HepG2 (cell line): ENCODE results near the gene KCNJ4. TPM values are rescaled to one million over a fixed set of nuclear protein-coding genes. Genes with fewer than 3 reads are reported as not detected.

Experiments
- ARID4A ChIP-seq: sonication (generic); formaldehyde crosslinking; IDR thresholded peaks from 2 replicates; pipeline ENCODE4 v1.5.0; 2020; ENCODE audit warnings: mild to moderate bottlenecking, missing genetic modification reagents, borderline replicate concordance
- ATF1 ChIP-seq: IDR thresholded peaks from 2 replicates; pipeline ENCODE4 v1.6.1; 2016; ENCODE audit warnings: mild to moderate bottlenecking, control low read depth
- HNRNPL ChIP-seq: fragments of 200-400 bp; formaldehyde crosslinking; IDR thresholded peaks from 2 replicates; pipeline ENCODE4 v1.6.1; 2017; ENCODE audit warnings: mild to moderate bottlenecking, low read depth, low read length
- JUND ChIP-seq: sonication (generic); formaldehyde crosslinking; IDR thresholded peaks from 2 replicates; pipeline ENCODE4 v1.8.0; 2022; ENCODE audit warnings: mild to moderate bottlenecking, missing genetic modification reagents
- MAX ChIP-seq: IDR thresholded peaks from 2 replicates; pipeline ENCODE4 v1.6.1; 2012; ENCODE audit warnings: inconsistent platforms
- MIXL1 ChIP-seq: IDR thresholded peaks from 2 replicates; pipeline ENCODE4 v1.6.1; 2016
- NBN ChIP-seq: fragments of 450-650 bp; conservative IDR thresholded peaks from 2 replicates; pipeline ENCODE4 v1.6.1; 2017
- NKX3-1 ChIP-seq: sonication (generic); formaldehyde crosslinking; IDR thresholded peaks from 2 replicates; pipeline ENCODE4 v1.5.0; 2020; ENCODE audit warnings: missing genetic modification reagents
- PHB2 ChIP-seq: fragments of 450-650 bp; IDR thresholded peaks from 2 replicates; pipeline ENCODE4 v1.6.1; 2018; ENCODE audit not compliant: partially characterized antibody
- TCF7 ChIP-seq: sonication (generic); IDR thresholded peaks from 2 replicates; pipeline ENCODE4 v1.6.1; 2016; ENCODE audit warnings: antibody characterized with exemption, low read depth
- ZHX1 ChIP-seq: sonication (generic); formaldehyde crosslinking; IDR thresholded peaks from 2 replicates; pipeline ENCODE4 v1.8.1; 2022; ENCODE audit warnings: low read depth, mild to moderate bottlenecking, missing genetic modification reagents
- ZMYM3 ChIP-seq: sonication (generic); formaldehyde crosslinking; IDR thresholded peaks from 2 replicates; pipeline ENCODE4 v1.5.1; 2020; ENCODE audit warnings: mild to moderate bottlenecking, missing genetic modification reagents
- ZNF124 ChIP-seq: sonication (generic); formaldehyde crosslinking; IDR thresholded peaks from 2 replicates; pipeline ENCODE4 v1.4.0; 2020; ENCODE audit warnings: missing genetic modification reagents
- ZNF274 ChIP-seq: sonication (generic); formaldehyde crosslinking; IDR thresholded peaks from 2 replicates; pipeline ENCODE4 v1.5.1; 2020; ENCODE audit warnings: mild to moderate bottlenecking, missing genetic modification reagents
- ZNF354B ChIP-seq: sonication (generic); formaldehyde crosslinking; IDR thresholded peaks from 2 replicates; pipeline ENCODE4 v1.8.0; 2022; ENCODE audit warnings: mild to moderate bottlenecking, missing genetic modification reagents
- ZNF557 ChIP-seq: sonication (generic); formaldehyde crosslinking; IDR thresholded peaks from 2 replicates; pipeline ENCODE4 v1.4.0; 2020; ENCODE audit warnings: missing genetic modification reagents
- ZNF598 ChIP-seq: sonication (generic); formaldehyde crosslinking; IDR thresholded peaks from 2 replicates; pipeline ENCODE4 v1.5.1; 2020; ENCODE audit warnings: mild to moderate bottlenecking, missing genetic modification reagents, borderline replicate concordance
- ZNF687 ChIP-seq: sonication (generic); formaldehyde crosslinking; IDR thresholded peaks from 2 replicates; pipeline ENCODE4 v1.5.1; 2020; ENCODE audit warnings: mild to moderate bottlenecking, missing genetic modification reagents, moderate library complexity
- ZNF816 ChIP-seq: sonication (generic); formaldehyde crosslinking; IDR thresholded peaks from 2 replicates; pipeline ENCODE4 v1.8.0; 2022; ENCODE audit warnings: missing genetic modification reagents, mild to moderate bottlenecking, borderline replicate concordance
- ZSCAN21 ChIP-seq: sonication (generic); formaldehyde crosslinking; IDR thresholded peaks from 2 replicates; pipeline ENCODE4 v1.8.0; 2022; ENCODE audit warnings: mild to moderate bottlenecking, missing genetic modification reagents, moderate library complexity, borderline replicate concordance
- polyA plus RNA-seq, 8 experiments: library from polyadenylated mRNA; depleted of rRNA in 3 of 8; stranded (reverse) in 7 of 8; unstranded in 1 of 8; fragments of >200 nt; fragmentation: Illumina TruSeq in 4 of 8; extraction: Trizol in 4 of 8; gene quantifications; 2 replicates each; pipeline versions ENCODE4 v1.2.1 to v1.2.3, GENCODE V29; 2011 to 2016; ENCODE audit warnings: low read depth in 4 of 8, missing spikeins in 1 of 8, mixed read lengths in 1 of 8; ENCODE audit not compliant: insufficient read depth in 1 of 8
- total RNA-seq, 5 experiments: library from RNA; depleted of rRNA; stranded (reverse); fragments of >200 nt; fragmentation: Illumina TruSeq; extraction: Trizol; gene quantifications; 2 replicates each; pipeline ENCODE4 v1.2.3, GENCODE V29; 2016; ENCODE audit warnings: low read depth in 1 of 5

The KCNJ4 gene
- total and polyA plus RNA-seq, 2 of the 13 experiments (the other 11 are each of a cell fraction or from before 2014, with no cell fraction given), result not detected

GRCh38 chr22:38461414-38462081 is 6.5 kb upstream of the KCNJ4 start (continued):
- TF ChIP-seq ARID4A, result peak; percentile 85
- TF ChIP-seq ZNF557, result no peak; the same call in 1 of the 2 replicates
- no peak; the same call in 1 of the 2 replicates for TF ChIP-seq ZNF816
- TF ChIP-seq TCF7, result no peak
- TF ChIP-seq ATF1 (CRISPR knock-in tag), result no peak
- peak; percentile 87; the same call in 1 of the 2 replicates for TF ChIP-seq ZMYM3
- TF ChIP-seq ZSCAN21, result peak; percentile 67; the same call in 1 of the 2 replicates
- no peak for TF ChIP-seq NKX3-1 (CRISPR knock-in tag)
- 0 out of 2 replicates have a peak, but pooled peaks have one; percentile 25 for TF ChIP-seq ZNF274 (CRISPR knock-in tag)
- no peak for TF ChIP-seq ZNF124 (CRISPR knock-in tag)
- no peak for TF ChIP-seq ZNF354B (CRISPR knock-in tag)
- TF ChIP-seq MIXL1, result 0 out of 2 replicates have a peak, but pooled peaks have one; percentile 20
- TF ChIP-seq ZHX1 (CRISPR knock-in tag), result no peak
- no peak for TF ChIP-seq PHB2
- TF ChIP-seq MAX, result peak; percentile 65
- TF ChIP-seq HNRNPL, result 0 out of 2 replicates have a peak, but pooled peaks have one; percentile 53
- no peak for TF ChIP-seq NBN
- TF ChIP-seq JUND (CRISPR knock-in tag), result no peak
- no peak for TF ChIP-seq ZNF598
- TF ChIP-seq ZNF687, result peak; percentile 88
